CD4-positive, alpha-beta T cell treated with Interleukin-17A for 1 hour (primary cell): Measurements from ENCODE around the gene FBF1.

ENCODE experiments used
- DNase-seq: peaks from one replicate; pipeline ENCODE4 v3.0.0-alpha.2; 2020

FBF1 gene

GRCh38 chr17:75913537-75914210, 27.2 kb downstream of the FBF1 start:
- DNase-seq = no peak

- DNase-seq = no peak
Measured at GRCh38 chr17:75910699-75911098, 30.1 kb downstream of the FBF1 start.

- no peak for DNase-seq
Measured at GRCh38 chr17:75909812-75910274, 31.0 kb downstream of the FBF1 start.

GRCh38 chr17:75909051-75909811, 31.6 kb downstream of the FBF1 start:
- no peak for DNase-seq

- no peak for DNase-seq
Measured at GRCh38 chr17:75908201-75908600, 32.6 kb downstream of the FBF1 start.

GRCh38 chr17:75906143-75906884, 34.5 kb downstream of the FBF1 start:
- DNase-seq = no peak

- peak; percentile 95 for DNase-seq
Measured at GRCh38 chr17:75904749-75905521, 35.9 kb downstream of the FBF1 start, which contains the start of gene MRPL38. Gene MRPL38 (minus strand): TSS chr17:75904884. CDS start chr17:75904875, 9 bp downstream.

GRCh38 chr17:75902406-75902805, 38.4 kb downstream of the FBF1 start:
- no peak for DNase-seq

- no peak for DNase-seq
Measured at GRCh38 chr17:75901727-75902126, 39.1 kb downstream of the FBF1 start.

- no peak for DNase-seq
Measured at GRCh38 chr17:75900691-75901533, 39.9 kb downstream of the FBF1 start.

GRCh38 chr17:75899767-75900468, 40.9 kb downstream of the FBF1 start:
- no peak for DNase-seq

GRCh38 chr17:75899353-75899752, 41.5 kb downstream of the FBF1 start:
- no peak for DNase-seq

GRCh38 chr17:75898791-75899190, 42.1 kb downstream of the FBF1 start:
- DNase-seq = no peak

- no peak for DNase-seq
Measured at GRCh38 chr17:75898065-75898464, 42.8 kb downstream of the FBF1 start.

GRCh38 chr17:75897160-75898019, 43.5 kb downstream of the FBF1 start:
- DNase-seq = no peak

- peak; percentile 80 for DNase-seq
Measured at GRCh38 chr17:75896415-75897159, 44.3 kb downstream of the FBF1 start, which contains the start of gene TRIM65. Gene TRIM65 (minus strand): TSS chr17:75896951. CDS start chr17:75896937, 14 bp downstream.

- no peak for DNase-seq
Measured at GRCh38 chr17:75895370-75896155, 45.3 kb downstream of the FBF1 start.

- DNase-seq = no peak
Measured at GRCh38 chr17:75894049-75894733, 46.7 kb downstream of the FBF1 start.
